Gastrocnemius medialis (tissue), 4 donors: ENCODE results near the gene AMPD2.

Experiments used
- CTCF ChIP-seq, 5 experiments: fragments of 450-650 bp in 3 of 5; fragments of 200-600 bp in 2 of 5; sonication (generic) in 2 of 5; IDR thresholded peaks in 4 of 5; conservative IDR thresholded peaks in 1 of 5; 1 replicate in 4 of 5; 2 replicates in 1 of 5; pipeline ENCODE4 v1.5.1; 2016 to 2019; ENCODE audit warnings: antibody characterized with exemption in 5 of 5, mild to moderate bottlenecking in 3 of 5, moderate library complexity in 3 of 5
- POLR2A ChIP-seq, 2 donors: fragments of 450-650 bp; IDR thresholded peaks; one replicate each; pipeline ENCODE4 v1.6.1; 2017; ENCODE audit warnings: antibody characterized with exemption in 2 of 2, mild to moderate bottlenecking in 2 of 2, moderate library complexity in 2 of 2

GRCh38 chr1:109579491-109579890 lies 40.1 kb upstream of the AMPD2 start:
- TF ChIP-seq CTCF (IDR thresholded peaks at IDR 0.05 in 4 of 5, conservative IDR thresholded peaks at IDR 0.05 in 1 of 5), result no peak
- no peak for TF ChIP-seq POLR2A (IDR thresholded peaks at IDR 0.05)
